ENCODE results near the gene CD93.

Gene CD93

DNA sequence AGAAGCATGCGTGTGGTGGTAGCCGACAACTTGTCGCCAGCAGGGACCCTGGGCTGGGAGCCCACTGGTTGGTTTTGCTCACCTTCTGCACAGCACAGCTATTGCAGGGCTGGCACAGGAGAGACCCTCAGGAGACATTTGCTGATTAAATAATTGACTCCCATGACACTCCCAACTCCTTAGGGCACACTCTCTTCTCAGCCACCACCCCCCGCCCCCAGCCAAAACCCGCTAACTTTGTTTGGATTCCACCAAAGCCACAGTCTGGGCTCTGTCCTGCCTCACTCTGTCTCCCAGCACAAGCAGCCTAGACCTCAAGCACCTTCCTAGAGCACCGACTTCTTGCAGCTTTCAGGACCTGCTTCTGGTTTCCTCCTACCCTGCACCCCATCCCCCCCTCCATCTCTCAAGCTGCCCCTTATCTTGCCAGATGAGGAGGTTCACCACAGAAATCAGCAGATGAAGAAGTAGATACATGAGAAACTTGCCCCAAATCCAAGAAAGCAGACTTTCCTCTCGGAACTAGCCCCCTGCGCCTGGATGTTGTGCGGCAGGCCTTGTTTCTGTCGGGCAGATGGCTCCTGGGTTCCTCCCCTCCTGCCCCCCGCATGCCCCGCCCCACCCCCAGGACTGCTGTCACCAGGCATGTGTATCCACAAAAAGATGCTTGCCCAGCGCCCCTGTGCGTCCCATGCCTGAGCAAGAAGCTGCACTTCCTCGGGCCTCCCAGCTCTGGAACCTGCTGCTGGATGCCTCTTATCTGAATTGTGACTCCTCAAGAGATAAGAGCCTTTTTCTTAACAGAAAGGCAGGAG lies 35.0 kb upstream of the CD93 start:
- ATAC-seq, result no peak
- TF ChIP-seq CREB5 (CRISPR knock-in tag; IDR thresholded peaks at IDR 0.05; ENCODE audit: low read depth) (no peak), ESRRG (CRISPR knock-in tag; IDR thresholded peaks at IDR 0.05) (no peak), ZFP3 (CRISPR knock-in tag; IDR thresholded peaks at IDR 0.05) (no peak), TSHZ2 (CRISPR knock-in tag; IDR thresholded peaks at IDR 0.05) (no peak), TCF4 (CRISPR knock-in tag; IDR thresholded peaks at IDR 0.05; ENCODE audit: borderline replicate concordance) (no peak)

GRCh38 chr20:23120261-23120660 lies 34.1 kb upstream of the CD93 start:
- ATAC-seq, result no peak
- no peak for TF ChIP-seq GLIS3 (CRISPR knock-in tag; IDR thresholded peaks at IDR 0.05)
- TF ChIP-seq ZFP30 (CRISPR knock-in tag; IDR thresholded peaks at IDR 0.05), result no peak
- no peak for TF ChIP-seq ZFP3 (CRISPR knock-in tag; IDR thresholded peaks at IDR 0.05)
- TF ChIP-seq POU6F1 (CRISPR knock-in tag; IDR thresholded peaks at IDR 0.05; ENCODE audit: borderline replicate concordance, low read depth), result no peak
- no peak for TF ChIP-seq ZNF8 (CRISPR knock-in tag; IDR thresholded peaks at IDR 0.05)
- TF ChIP-seq TOX (CRISPR knock-in tag; IDR thresholded peaks at IDR 0.05; ENCODE audit: borderline replicate concordance), result no peak
- no peak for TF ChIP-seq ARNTL (CRISPR knock-in tag; IDR thresholded peaks at IDR 0.05; ENCODE audit: borderline replicate concordance, low read depth)

- TF ChIP-seq ZNF70 (CRISPR knock-in tag; IDR thresholded peaks at IDR 0.05), result no peak
- TF ChIP-seq, protein P1, sequence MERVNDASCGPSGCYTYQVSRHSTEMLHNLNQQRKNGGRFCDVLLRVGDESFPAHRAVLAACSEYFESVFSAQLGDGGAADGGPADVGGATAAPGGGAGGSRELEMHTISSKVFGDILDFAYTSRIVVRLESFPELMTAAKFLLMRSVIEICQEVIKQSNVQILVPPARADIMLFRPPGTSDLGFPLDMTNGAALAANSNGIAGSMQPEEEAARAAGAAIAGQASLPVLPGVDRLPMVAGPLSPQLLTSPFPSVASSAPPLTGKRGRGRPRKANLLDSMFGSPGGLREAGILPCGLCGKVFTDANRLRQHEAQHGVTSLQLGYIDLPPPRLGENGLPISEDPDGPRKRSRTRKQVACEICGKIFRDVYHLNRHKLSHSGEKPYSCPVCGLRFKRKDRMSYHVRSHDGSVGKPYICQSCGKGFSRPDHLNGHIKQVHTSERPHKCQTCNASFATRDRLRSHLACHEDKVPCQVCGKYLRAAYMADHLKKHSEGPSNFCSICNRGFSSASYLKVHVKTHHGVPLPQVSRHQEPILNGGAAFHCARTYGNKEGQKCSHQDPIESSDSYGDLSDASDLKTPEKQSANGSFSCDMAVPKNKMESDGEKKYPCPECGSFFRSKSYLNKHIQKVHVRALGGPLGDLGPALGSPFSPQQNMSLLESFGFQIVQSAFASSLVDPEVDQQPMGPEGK (CRISPR knock-in tag; IDR thresholded peaks at IDR 0.05; ENCODE audit: borderline replicate concordance), result no peak
- no peak for TF ChIP-seq ZFP3 (CRISPR knock-in tag; IDR thresholded peaks at IDR 0.05)
- no peak for TF ChIP-seq RARB (CRISPR knock-in tag; IDR thresholded peaks at IDR 0.05)
- TF ChIP-seq CSDC2 (CRISPR knock-in tag; IDR thresholded peaks at IDR 0.05), result no peak
- no peak for TF ChIP-seq ESRRG (CRISPR knock-in tag; IDR thresholded peaks at IDR 0.05)
- no peak for TF ChIP-seq ZC3H10 (CRISPR knock-in tag; IDR thresholded peaks at IDR 0.05)
- no peak for TF ChIP-seq TCF4 (CRISPR knock-in tag; IDR thresholded peaks at IDR 0.05; ENCODE audit: borderline replicate concordance)
- no peak for TF ChIP-seq TSHZ2 (CRISPR knock-in tag; IDR thresholded peaks at IDR 0.05)
- TF ChIP-seq SNAI2 (CRISPR knock-in tag; IDR thresholded peaks at IDR 0.05), result no peak
- no peak for TF ChIP-seq GLIS3 (CRISPR knock-in tag; IDR thresholded peaks at IDR 0.05)
- no peak for TF ChIP-seq ZNF8 (CRISPR knock-in tag; IDR thresholded peaks at IDR 0.05)
- no peak for TF ChIP-seq POU6F1 (CRISPR knock-in tag; IDR thresholded peaks at IDR 0.05; ENCODE audit: borderline replicate concordance, low read depth)
- TF ChIP-seq CSRNP3 (CRISPR knock-in tag; IDR thresholded peaks at IDR 0.05), result no peak
- TF ChIP-seq ISL1 (CRISPR knock-in tag; IDR thresholded peaks at IDR 0.05), result no peak
- no peak for TF ChIP-seq ZFP30 (CRISPR knock-in tag; IDR thresholded peaks at IDR 0.05)
- no peak for TF ChIP-seq TOX (CRISPR knock-in tag; IDR thresholded peaks at IDR 0.05; ENCODE audit: borderline replicate concordance)
Measured at GRCh38 chr20:23119456-23120216, 33.5 kb upstream of the CD93 start.

More at GRCh38 chr20:23119456-23120216, 33.5 kb upstream of the CD93 start:
- ATAC-seq, result no peak
